Rectal smooth muscle tissue (tissue), 1 donor: ENCODE results near the gene MYLK4.

Experiments
- H3K27ac ChIP-seq: one replicate; pipeline ENCODE4 v1.7.0; 2013; ENCODE audit warnings: low read depth, low read length, inconsistent platforms
- H3K27me3 ChIP-seq: one replicate; pipeline ENCODE4 v1.7.0; 2013; ENCODE audit warnings: low read length; ENCODE audit not compliant: control insufficient read depth, insufficient read depth
- H3K36me3 ChIP-seq: one replicate; pipeline ENCODE4 v1.7.0; 2013; ENCODE audit warnings: low read length; ENCODE audit not compliant: control insufficient read depth, insufficient read depth
- H3K4me1 ChIP-seq: one replicate; pipeline ENCODE4 v1.7.0; 2013; ENCODE audit warnings: low read length; ENCODE audit not compliant: control insufficient read depth, insufficient read depth
- H3K4me3 ChIP-seq: one replicate; pipeline ENCODE4 v1.7.0; 2013; ENCODE audit warnings: low read length
- H3K9ac ChIP-seq: one replicate; pipeline ENCODE4 v1.7.0; 2013; ENCODE audit warnings: low read length

The MYLK4 gene

DNA sequence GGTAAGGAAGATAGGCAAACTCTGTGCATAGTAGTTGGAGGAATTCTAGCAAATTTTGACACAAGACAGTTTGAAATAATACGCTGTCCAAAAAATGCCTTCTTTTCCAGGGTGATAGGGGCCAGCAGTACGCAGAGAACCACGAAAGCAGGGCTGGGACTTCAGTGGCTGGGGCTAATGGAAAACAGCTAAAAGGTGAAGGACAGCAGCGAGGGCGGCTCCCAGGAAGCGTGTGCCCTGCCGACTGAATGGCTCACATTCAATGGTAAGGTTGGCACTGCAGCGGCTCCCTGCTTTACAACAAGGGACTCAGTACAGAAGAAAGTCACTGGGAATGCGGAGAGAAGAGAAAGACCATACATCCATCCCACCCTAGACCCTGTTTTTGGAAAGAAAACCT lies 131.1 kb downstream of the MYLK4 start:
- Histone ChIP-seq H3K36me3 (no peaks in the 10 kb centered on the region), H3K4me1 (no peaks in the 10 kb centered on the region), H3K27ac (no peak overlapping the region), H3K27me3 (no peaks in the 10 kb centered on the region), H3K4me3 (no peak overlapping the region), H3K9ac (no peak overlapping the region)

DNA sequence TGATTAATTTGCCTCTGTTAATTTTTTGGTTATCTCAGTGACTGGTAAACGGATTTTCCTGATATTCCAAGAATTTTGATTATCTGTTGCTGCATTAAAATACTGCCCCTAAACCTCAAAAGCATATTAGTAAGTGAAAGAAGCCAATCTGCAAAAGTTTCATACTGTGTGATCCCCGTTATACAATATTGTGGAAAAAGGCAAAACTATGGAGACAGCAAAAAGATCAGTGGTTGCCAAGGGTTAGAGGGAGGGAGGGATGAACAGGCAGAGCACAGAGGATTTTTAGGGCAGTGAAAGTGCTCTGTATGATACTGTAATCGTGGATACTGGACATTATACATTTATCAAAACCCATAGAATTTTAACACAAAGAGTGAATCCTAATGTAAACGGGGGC lies 133.0 kb downstream of the MYLK4 start:
- Histone ChIP-seq H3K27me3 (no peaks in the 10 kb centered on the region), H3K4me3 (no peak overlapping the region), H3K9ac (no peak overlapping the region), H3K36me3 (no peaks in the 10 kb centered on the region), H3K27ac (no peak overlapping the region), H3K4me1 (no peaks in the 10 kb centered on the region)

DNA sequence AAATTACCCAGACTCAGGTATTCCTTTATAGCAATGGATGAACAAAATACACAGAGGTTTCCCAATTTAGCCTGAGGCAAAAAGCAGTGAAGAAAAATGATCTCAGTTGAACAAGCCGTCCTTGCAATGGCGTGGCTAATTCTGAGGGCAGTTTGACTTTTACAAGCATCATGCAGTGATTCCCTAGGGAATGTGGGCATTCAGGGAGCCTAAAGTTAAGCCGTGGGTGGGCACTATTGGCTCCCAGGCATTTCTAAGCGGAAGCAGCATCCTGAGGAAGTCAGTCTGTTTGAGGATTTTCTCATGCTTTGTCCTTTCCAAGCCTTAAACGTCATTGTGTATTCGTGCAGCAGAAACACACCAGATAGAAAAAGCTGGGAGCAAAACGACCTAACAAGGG lies 133.9 kb downstream of the MYLK4 start:
- H3K9ac ChIP-seq: no peak overlapping the region
- no peaks in the 10 kb centered on the region for H3K4me1 ChIP-seq
- H3K27ac ChIP-seq: no peak overlapping the region
- H3K4me3 ChIP-seq: no peak overlapping the region
- H3K36me3 ChIP-seq: no peaks in the 10 kb centered on the region
- H3K27me3 ChIP-seq: no peaks in the 10 kb centered on the region

DNA sequence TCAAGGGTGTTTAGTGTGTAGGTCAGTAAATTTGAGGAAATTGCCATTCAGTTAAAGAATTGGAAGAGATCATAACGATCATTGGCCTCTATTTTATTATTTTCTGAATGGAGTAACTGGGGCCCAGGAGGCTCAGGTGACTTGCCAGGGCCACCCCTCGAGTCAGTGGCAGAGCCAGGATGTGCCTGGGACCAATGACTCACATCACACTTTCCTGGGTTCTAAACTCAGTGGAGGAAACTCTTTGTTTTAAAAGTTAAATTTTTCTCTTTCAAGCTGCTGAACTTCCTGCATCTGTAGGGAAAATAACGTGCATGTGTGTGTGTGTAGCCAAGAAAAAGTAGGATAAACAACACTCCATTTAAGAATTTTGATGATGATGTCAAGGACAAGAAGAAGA lies 135.5 kb downstream of the MYLK4 start:
- no peaks in the 10 kb centered on the region for H3K36me3 ChIP-seq
- H3K9ac ChIP-seq: no peak overlapping the region
- no peak overlapping the region for H3K27ac ChIP-seq
- no peak overlapping the region for H3K4me3 ChIP-seq
- no peaks in the 10 kb centered on the region for H3K4me1 ChIP-seq
- no peaks in the 10 kb centered on the region for H3K27me3 ChIP-seq

DNA sequence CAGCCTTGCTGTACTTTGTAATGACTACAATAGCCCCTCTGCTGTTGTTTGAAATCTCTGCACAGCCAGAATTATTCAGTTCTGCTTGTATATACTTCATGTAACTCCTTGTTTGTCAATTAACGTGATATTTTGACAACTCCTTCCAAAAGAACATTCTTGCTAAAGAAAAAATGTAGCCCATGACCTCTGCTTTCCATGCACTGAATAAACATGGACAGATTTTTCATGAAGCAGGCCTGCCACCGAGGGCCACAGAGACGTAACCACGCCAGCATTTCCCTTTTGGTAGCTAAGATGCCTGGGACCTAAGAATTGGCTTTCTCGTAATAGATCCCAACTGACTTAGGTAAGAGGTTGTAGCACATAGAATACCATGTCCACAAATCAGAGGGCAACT lies 135.9 kb downstream of the MYLK4 start:
- Histone ChIP-seq H3K4me1 (no peaks in the 10 kb centered on the region), H3K36me3 (no peaks in the 10 kb centered on the region), H3K9ac (no peak overlapping the region), H3K4me3 (no peak overlapping the region), H3K27ac (no peak overlapping the region), H3K27me3 (no peaks in the 10 kb centered on the region)

DNA sequence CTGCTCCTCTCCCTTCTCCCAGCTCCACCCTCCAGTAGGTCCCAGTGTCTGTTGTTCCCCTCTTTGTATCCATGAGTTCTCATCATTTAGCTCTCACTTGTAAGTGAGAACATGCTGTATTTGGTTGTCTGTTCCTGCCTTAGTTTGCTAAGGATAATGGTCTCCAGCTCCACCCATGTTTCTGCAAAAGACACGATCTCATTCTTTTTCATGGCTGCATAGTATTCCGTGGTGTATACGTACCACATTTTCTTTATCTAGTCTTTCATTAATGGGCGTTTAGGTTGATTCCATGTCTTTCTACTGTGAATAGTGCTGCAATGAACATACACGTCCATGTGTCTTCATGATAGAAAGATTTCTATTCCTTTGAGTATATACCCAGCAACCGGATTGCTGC lies 136.6 kb downstream of the MYLK4 start:
- Histone ChIP-seq H3K4me1 (no peaks in the 10 kb centered on the region), H3K9ac (no peak overlapping the region), H3K27me3 (no peaks in the 10 kb centered on the region), H3K4me3 (no peak overlapping the region), H3K36me3 (no peaks in the 10 kb centered on the region), H3K27ac (no peak overlapping the region)
